GM12878 (cell line): ENCODE data around the gene EPHB2. TPM values are rescaled to one million over a fixed set of nuclear protein-coding genes. Genes with fewer than 3 reads are reported as not detected.

Experiments
- ATAC-seq: fragments of 200-7000 bp; cut with Tn5 transposase; 3 replicates; pipeline ENCODE4 v1.9.1; 2020; ENCODE audit warnings: mild to moderate bottlenecking, moderate library complexity
- BruUV-seq: library from RNA; stranded (reverse); fragments of 400-500 nt; replicated peaks from 2 replicates; lab custom pipeline; 2021; lab: Mats Ljungman, UMichigan
- CTCF ChIA-PET: fragments of 300-600 bp; sonication (Branson Sonifier 250); formaldehyde crosslinking; extraction: SDS; loops from one replicate; lab custom pipeline; 2021; ENCODE audit warnings: inconsistent platforms; lab: Yijun Ruan, JAX
- POLR2A ChIA-PET: fragments of 350-600 bp; formaldehyde crosslinking; extraction: SDS; loops from one replicate; lab custom pipeline; 2021; ENCODE audit warnings: inconsistent platforms; lab: Charles Lee
- RAD21 ChIA-PET: fragments of 300-600 bp; sonication (Branson Sonifier 250); formaldehyde crosslinking; loops from one replicate; lab custom pipeline; 2023; ENCODE audit warnings: antibody characterized with exemption; ENCODE audit not compliant: unreplicated experiment; lab: Charles Lee
- SMC1A ChIA-PET: fragments of 300-600 bp; sonication (Branson Sonifier 250); formaldehyde crosslinking; loops from one replicate; lab custom pipeline; 2023; ENCODE audit not compliant: unreplicated experiment, uncharacterized antibody; lab: Charles Lee
- DNase-seq: peaks from one replicate; pipeline ENCODE4 v3.0.0-alpha.2; 2011; ENCODE audit warnings: low read depth, low spot score
- FAIRE-seq: peaks from 3 replicates; lab custom pipeline; 2011; peaks lifted over from hg19 to GRCh38; lab: Jason Lieb, UNC
- H2AFZ ChIP-seq: 2 replicates; pipeline ENCODE4 v1.6.0; 2011; ENCODE audit warnings: low read depth, low read length, control low read depth; ENCODE audit not compliant: control insufficient read depth
- H3K27ac ChIP-seq: 2 replicates; pipeline ENCODE4 v1.5.1; 2011; ENCODE audit warnings: control low read depth; ENCODE audit not compliant: control insufficient read depth, insufficient read depth
- H3K27me3 ChIP-seq, 2 experiments: replicated peaks in 1 of 2; 2 replicates each; pipeline versions ENCODE4 v1.6.0 to v1.6.1; 2011; ENCODE audit warnings: low read length in 1 of 2; ENCODE audit not compliant: control insufficient read depth in 2 of 2, insufficient read depth in 2 of 2
- H3K36me3 ChIP-seq, 2 experiments: 2 replicates each; pipeline ENCODE4 v1.5.1; 2011; ENCODE audit warnings: low read length in 1 of 2; ENCODE audit not compliant: control insufficient read depth in 2 of 2, insufficient read depth in 2 of 2
- H3K4me1 ChIP-seq: 2 replicates; pipeline ENCODE4 v1.6.1; 2011; ENCODE audit warnings: mild to moderate bottlenecking, low read length, moderate library complexity, mixed read lengths; ENCODE audit not compliant: control insufficient read depth, insufficient read depth
- H3K4me2 ChIP-seq: 2 replicates; pipeline ENCODE4 v1.6.0; 2011; ENCODE audit warnings: control low read depth; ENCODE audit not compliant: control insufficient read depth, insufficient read depth
- H3K4me3 ChIP-seq: fragments of 200-600 bp; sonication (generic); 2 replicates; pipeline ENCODE4 v1.5.1; 2016
- H3K79me2 ChIP-seq: 2 replicates; pipeline ENCODE4 v1.6.0; 2011; ENCODE audit warnings: low read length; ENCODE audit not compliant: control insufficient read depth, insufficient read depth
- H3K9ac ChIP-seq: 2 replicates; pipeline ENCODE4 v1.8.0; 2011; ENCODE audit warnings: low read length, control low read depth, mixed read lengths; ENCODE audit not compliant: control insufficient read depth, insufficient read depth
- H3K9me3 ChIP-seq: replicated peaks from 3 replicates; pipeline ENCODE4 v1.5.1; 2011; ENCODE audit warnings: mild to moderate bottlenecking, low read length; ENCODE audit not compliant: control insufficient read depth, insufficient read depth
- H4K20me1 ChIP-seq: 2 replicates; pipeline ENCODE4 v1.6.0; 2011; ENCODE audit not compliant: control insufficient read depth, insufficient read depth
- HDAC2 ChIP-seq: fragments of 200-600 bp; sonication (generic); IDR thresholded peaks from 2 replicates; pipeline ENCODE4 v1.6.1; 2017
- LARP7 ChIP-seq: fragments of 450-650 bp; IDR thresholded peaks from 2 replicates; pipeline ENCODE4 v1.6.1; 2017; ENCODE audit warnings: mild to moderate bottlenecking
- NFYB ChIP-seq: IDR thresholded peaks from 2 replicates; pipeline ENCODE4 v1.6.1; 2011; ENCODE audit warnings: low read depth, mild to moderate bottlenecking, low read length, improper control_type of control experiment, moderate library complexity; ENCODE audit not compliant: insufficient read depth
- RB1 ChIP-seq: fragments of 450-650 bp; formaldehyde crosslinking; IDR thresholded peaks from 2 replicates; pipeline ENCODE4 v1.6.1; 2017; ENCODE audit warnings: mild to moderate bottlenecking, borderline replicate concordance
- SMARCA5 ChIP-seq: fragments of 450-650 bp; IDR thresholded peaks from 2 replicates; pipeline ENCODE4 v1.6.1; 2017; ENCODE audit warnings: mild to moderate bottlenecking
- TCF12 ChIP-seq: IDR thresholded peaks from 2 replicates; pipeline ENCODE4 v1.6.1; 2011; ENCODE audit warnings: low read depth, mild to moderate bottlenecking, low read length
- TCF7 ChIP-seq: IDR thresholded peaks from 2 replicates; pipeline ENCODE4 v1.6.1; 2014; ENCODE audit warnings: antibody characterized with exemption, borderline replicate concordance
- ZNF207 ChIP-seq: fragments of 450-650 bp; IDR thresholded peaks from 2 replicates; pipeline ENCODE4 v1.6.1; 2014; ENCODE audit warnings: antibody characterized with exemption, mild to moderate bottlenecking, borderline replicate concordance
- WGBS: methylation state at CpG from one replicate; pipeline ENCODE4 v1.1.6; 2016; ENCODE audit warnings: low lambda C conversion rate; ENCODE audit not compliant: insufficient replicate concordance, insufficient coverage; ENCODE audit errors: missing lambda C conversion rate; 5-methylcytosine and 5-hydroxymethylcytosine counted together
- in situ Hi-C: fragments of 300-500 bp; cut with MboI; formaldehyde crosslinking; loops from 9 replicates; pipeline ENCODE4 v1.14.3; 2018; ENCODE audit warnings: mixed read lengths
- intact Hi-C: fragments of 100-400 bp; cut with micrococcal nuclease; formaldehyde crosslinking; loops from one replicate; pipeline ENCODE4 v1.14.2; 2022; ENCODE audit not compliant: unreplicated experiment
- polyA plus RNA-seq, 11 experiments: library from polyadenylated mRNA; depleted of rRNA in 4 of 11; unstranded in 6 of 11; stranded (reverse) in 5 of 11; fragments of >200 nt; fragmentation: Nextera tagmentation in 4 of 11; fragmentation: Illumina TruSeq in 1 of 11; extraction: Ambion mirVana in 4 of 11; extraction: Trizol in 1 of 11; gene quantifications; 1 replicate in 1 of 11; 2 replicates in 10 of 11; pipeline versions ENCODE4 v1.2.1 to v1.2.3, GENCODE V29; 2011 to 2016; ENCODE audit warnings: inconsistent platforms in 2 of 11, missing spikeins in 2 of 11, low read depth in 1 of 11
- total RNA-seq, 4 experiments: library from RNA; depleted of rRNA in 3 of 4; stranded (reverse); fragments of >200 nt in 3 of 4; fragmentation: Illumina TruSeq in 1 of 4; extraction: Trizol in 1 of 4; gene quantifications; 2 replicates each; pipeline versions ENCODE4 v1.2.1 to v1.2.3, GENCODE V29; 2013 to 2021
- TF ChIP-seq, protein P1 (sequence below): fragments of 150-350 bp; IDR thresholded peaks from 2 replicates; pipeline ENCODE4 v1.6.1; 2016; ENCODE audit warnings: low read depth, low read length
- TF ChIP-seq, protein P2 (sequence below): IDR thresholded peaks from 2 replicates; pipeline ENCODE4 v1.6.1; 2011; ENCODE audit warnings: low read depth, mild to moderate bottlenecking, low read length, moderate library complexity, borderline replicate concordance; ENCODE audit errors: extremely low read depth

EPHB2 gene
- total and polyA plus RNA-seq, 10 of the 15 experiments (the other 5 are each of a cell fraction or from before 2014, with no cell fraction given), result 0.13 to 3.3 (median 0.92) TPM

DNA sequence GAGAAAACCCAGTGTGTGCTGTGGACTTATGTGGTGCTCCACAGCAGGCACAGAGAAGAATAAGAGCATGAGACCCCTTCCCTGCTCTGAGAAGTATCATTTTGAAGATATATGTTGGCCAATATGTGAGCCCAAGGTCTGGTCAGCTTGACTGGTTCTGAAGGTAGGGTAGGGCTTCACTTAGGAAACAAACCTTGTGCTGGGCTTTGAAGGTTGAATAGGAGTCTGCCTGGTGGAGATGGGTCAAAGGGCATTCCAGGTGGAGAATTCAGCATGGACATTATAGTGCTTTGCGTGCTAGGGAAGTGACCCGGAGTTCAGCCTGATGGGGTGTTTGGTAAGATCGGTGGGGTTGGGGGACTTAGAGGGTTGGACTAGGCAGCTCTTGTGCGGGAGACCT is 99.1 kb downstream of the EPHB2 start:
- intact Hi-C loops, result no loop called here
- no peak for FAIRE-seq
- CTCF ChIA-PET, result interaction anchor here (1.4 kb wide), 1 partner anchor 105 kb away, joined by 3 read pairs; no protein-coding TSS in a partner anchor

More for the DNA sequence above, 99.1 kb downstream of the EPHB2 start:
- BruUV-seq, result no TSS peak
- Histone ChIP-seq H3K36me3 (no peaks in the 10 kb centered on the region), H3K4me3 (no peak overlapping the region), H2AFZ (no peak overlapping the region), H4K20me1 (no peaks in the 10 kb centered on the region), H3K79me2 (no peaks in the 10 kb centered on the region), H3K27ac (no peak overlapping the region), H3K9me3 (no peaks in the 10 kb centered on the region), H3K4me2 (no peak overlapping the region), H3K27me3 (no peaks in the 10 kb centered on the region; a peak in 1 of 4 replicates), H3K9ac (no peak overlapping the region), H3K4me1 (peaks cover 13% of the 10 kb centered on the region)
- in situ Hi-C loops, result no loop called here
- ChIA-PET POLR2A (no interaction called here), SMC1A (no interaction called here), RAD21 (no interaction called here)
- DNase-seq (no peak), ATAC-seq (no peak)
- TF ChIP-seq TCF7, result no peak
- TF ChIP-seq, protein P1, sequence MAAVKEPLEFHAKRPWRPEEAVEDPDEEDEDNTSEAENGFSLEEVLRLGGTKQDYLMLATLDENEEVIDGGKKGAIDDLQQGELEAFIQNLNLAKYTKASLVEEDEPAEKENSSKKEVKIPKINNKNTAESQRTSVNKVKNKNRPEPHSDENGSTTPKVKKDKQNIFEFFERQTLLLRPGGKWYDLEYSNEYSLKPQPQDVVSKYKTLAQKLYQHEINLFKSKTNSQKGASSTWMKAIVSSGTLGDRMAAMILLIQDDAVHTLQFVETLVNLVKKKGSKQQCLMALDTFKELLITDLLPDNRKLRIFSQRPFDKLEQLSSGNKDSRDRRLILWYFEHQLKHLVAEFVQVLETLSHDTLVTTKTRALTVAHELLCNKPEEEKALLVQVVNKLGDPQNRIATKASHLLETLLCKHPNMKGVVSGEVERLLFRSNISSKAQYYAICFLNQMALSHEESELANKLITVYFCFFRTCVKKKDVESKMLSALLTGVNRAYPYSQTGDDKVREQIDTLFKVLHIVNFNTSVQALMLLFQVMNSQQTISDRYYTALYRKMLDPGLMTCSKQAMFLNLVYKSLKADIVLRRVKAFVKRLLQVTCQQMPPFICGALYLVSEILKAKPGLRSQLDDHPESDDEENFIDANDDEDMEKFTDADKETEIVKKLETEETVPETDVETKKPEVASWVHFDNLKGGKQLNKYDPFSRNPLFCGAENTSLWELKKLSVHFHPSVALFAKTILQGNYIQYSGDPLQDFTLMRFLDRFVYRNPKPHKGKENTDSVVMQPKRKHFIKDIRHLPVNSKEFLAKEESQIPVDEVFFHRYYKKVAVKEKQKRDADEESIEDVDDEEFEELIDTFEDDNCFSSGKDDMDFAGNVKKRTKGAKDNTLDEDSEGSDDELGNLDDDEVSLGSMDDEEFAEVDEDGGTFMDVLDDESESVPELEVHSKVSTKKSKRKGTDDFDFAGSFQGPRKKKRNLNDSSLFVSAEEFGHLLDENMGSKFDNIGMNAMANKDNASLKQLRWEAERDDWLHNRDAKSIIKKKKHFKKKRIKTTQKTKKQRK, result no peak
- no peak for TF ChIP-seq ZNF207
- TF ChIP-seq HDAC2, result no peak
- no peak for TF ChIP-seq NFYB
- TF ChIP-seq TCF12, result no peak
- TF ChIP-seq, protein P2, sequence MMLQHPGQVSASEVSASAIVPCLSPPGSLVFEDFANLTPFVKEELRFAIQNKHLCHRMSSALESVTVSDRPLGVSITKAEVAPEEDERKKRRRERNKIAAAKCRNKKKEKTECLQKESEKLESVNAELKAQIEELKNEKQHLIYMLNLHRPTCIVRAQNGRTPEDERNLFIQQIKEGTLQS, result no peak
- no peak for TF ChIP-seq LARP7
- TF ChIP-seq RB1, result no peak
- TF ChIP-seq SMARCA5, result no peak
- WGBS, result 57% methylated on average over 4 of the region's 4 CpGs
